H9 (cell line): ENCODE measurements around the gene RC3H2. TPM values are rescaled to one million over a fixed set of nuclear protein-coding genes. Genes with fewer than 3 reads are reported as not detected.

Experiments used
- DNase-seq: peaks from one replicate; pipeline ENCODE4 v3.0.0-alpha.2; 2017
- H2AFZ ChIP-seq: one replicate; pipeline ENCODE4 v1.6.1; 2013; ENCODE audit warnings: mild to moderate bottlenecking, low read length, control low read depth, moderate library complexity
- H2AK5ac ChIP-seq: 2 replicates; pipeline ENCODE4 v1.6.1; 2013; ENCODE audit warnings: low read length, control low read depth, mixed read lengths; ENCODE audit not compliant: insufficient read length
- H2BK120ac ChIP-seq: one replicate; pipeline ENCODE4 v1.6.1; 2013; ENCODE audit warnings: low read depth, mild to moderate bottlenecking, low read length, control low read depth, inconsistent platforms; ENCODE audit not compliant: poor library complexity, severe bottlenecking
- H2BK12ac ChIP-seq: 2 replicates; pipeline ENCODE4 v1.6.1; 2013; ENCODE audit warnings: low read length, control low read depth, mixed read lengths, low read depth; ENCODE audit not compliant: insufficient read length
- H2BK15ac ChIP-seq: 2 replicates; pipeline ENCODE4 v1.6.1; 2013; ENCODE audit warnings: low read depth, low read length, control low read depth
- H2BK20ac ChIP-seq: one replicate; pipeline ENCODE4 v1.6.1; 2013; ENCODE audit warnings: low read depth, mild to moderate bottlenecking, low read length, control low read depth, inconsistent platforms; ENCODE audit not compliant: poor library complexity, severe bottlenecking
- H2BK5ac ChIP-seq: 2 replicates; pipeline ENCODE4 v1.6.1; 2013; ENCODE audit warnings: low read length, control low read depth, mixed read lengths; ENCODE audit not compliant: insufficient read length
- H3K14ac ChIP-seq: 2 replicates; pipeline ENCODE4 v1.6.1; 2013; ENCODE audit warnings: low read length, control low read depth; ENCODE audit not compliant: insufficient read depth
- H3K18ac ChIP-seq: 2 replicates; pipeline ENCODE4 v1.6.1; 2013; ENCODE audit warnings: low read depth, mild to moderate bottlenecking, mixed read lengths, low read length, control low read depth; ENCODE audit not compliant: insufficient read length
- H3K23ac ChIP-seq: 2 replicates; pipeline ENCODE4 v1.6.1; 2013; ENCODE audit warnings: low read length, control low read depth, mixed read lengths, low read depth; ENCODE audit not compliant: insufficient read length
- H3K23me2 ChIP-seq: 2 replicates; pipeline ENCODE4 v1.6.1; 2013; ENCODE audit warnings: low read depth, mild to moderate bottlenecking, mixed read lengths, low read length, control low read depth; ENCODE audit not compliant: insufficient read length, poor library complexity, severe bottlenecking
- H3K27ac ChIP-seq: 2 replicates; pipeline ENCODE4 v1.5.1; 2013; ENCODE audit warnings: low read length, control low read depth, mixed read lengths, low read depth; ENCODE audit not compliant: insufficient read length
- H3K27me3 ChIP-seq: 2 replicates; pipeline ENCODE4 v1.6.1; 2013; ENCODE audit warnings: low read length, control low read depth, inconsistent platforms; ENCODE audit not compliant: insufficient read depth
- H3K4ac ChIP-seq: 2 replicates; pipeline ENCODE4 v1.6.1; 2013; ENCODE audit warnings: low read depth, mild to moderate bottlenecking, control low read depth, inconsistent platforms, low read length, moderate library complexity
- H3K4me1 ChIP-seq: 2 replicates; pipeline ENCODE4 v1.6.1; 2013; ENCODE audit warnings: low read length, control low read depth, inconsistent platforms; ENCODE audit not compliant: insufficient read depth
- H3K4me2 ChIP-seq: 2 replicates; pipeline ENCODE4 v1.6.1; 2013; ENCODE audit warnings: low read length, control low read depth, mixed read lengths; ENCODE audit not compliant: insufficient read length, insufficient read depth
- H3K56ac ChIP-seq: 2 replicates; pipeline ENCODE4 v1.6.1; 2013; ENCODE audit warnings: low read depth, mild to moderate bottlenecking, mixed read lengths, low read length, control low read depth; ENCODE audit not compliant: insufficient read length
- H3K79me1 ChIP-seq: 2 replicates; pipeline ENCODE4 v1.6.1; 2013; ENCODE audit warnings: low read depth, mild to moderate bottlenecking, moderate library complexity, low read length, control low read depth, inconsistent platforms; ENCODE audit not compliant: insufficient read depth, poor library complexity, severe bottlenecking
- H3K79me2 ChIP-seq: 2 replicates; pipeline ENCODE4 v1.6.1; 2013; ENCODE audit warnings: low read length, control low read depth, inconsistent platforms; ENCODE audit not compliant: insufficient read depth
- H3K9ac ChIP-seq: 2 replicates; pipeline ENCODE4 v1.6.1; 2013; ENCODE audit warnings: low read length, control low read depth, mixed read lengths; ENCODE audit not compliant: insufficient read length; ENCODE audit errors: extremely low read depth
- H3K9me3 ChIP-seq: one replicate; pipeline ENCODE4 v1.6.1; 2013; ENCODE audit warnings: low read depth, low read length, inconsistent platforms; ENCODE audit not compliant: control insufficient read depth
- H3T11ph ChIP-seq: one replicate; pipeline ENCODE4 v1.6.1; 2013; ENCODE audit warnings: mild to moderate bottlenecking, low read length, control low read depth, inconsistent platforms
- H4K20me1 ChIP-seq: one replicate; pipeline ENCODE4 v1.6.1; 2013; ENCODE audit not compliant: control insufficient read depth, insufficient read length, insufficient read depth
- H4K5ac ChIP-seq: 2 replicates; pipeline ENCODE4 v1.6.1; 2013; ENCODE audit warnings: low read depth, mild to moderate bottlenecking, mixed read lengths, low read length, control low read depth; ENCODE audit not compliant: insufficient read length
- H4K8ac ChIP-seq: replicated peaks from 2 replicates; pipeline ENCODE4 v1.6.1; 2013; ENCODE audit warnings: low read length, control low read depth, mixed read lengths, low read depth; ENCODE audit not compliant: insufficient read length
- H4K91ac ChIP-seq: 2 replicates; pipeline ENCODE4 v1.6.1; 2013; ENCODE audit warnings: low read depth, mild to moderate bottlenecking, moderate library complexity, mixed read lengths, low read length, control low read depth; ENCODE audit not compliant: insufficient read length
- H3K27ac Mint-ChIP-seq, 3 experiments: 2 replicates in 2 of 3; 3 replicates in 1 of 3; pipeline ENCODE4 v1.8.0; 2020 to 2021; ENCODE audit warnings: mixed read lengths in 3 of 3, mild to moderate bottlenecking in 1 of 3, moderate library complexity in 1 of 3
- H3K27me3 Mint-ChIP-seq: 2 replicates; pipeline ENCODE4 v1.8.0; 2021; ENCODE audit warnings: low read depth, mild to moderate bottlenecking, moderate library complexity, mixed read lengths
- H3K36me3 Mint-ChIP-seq, 3 experiments: 2 replicates in 2 of 3; 3 replicates in 1 of 3; pipeline ENCODE4 v1.8.0; 2020 to 2021; ENCODE audit warnings: low read depth in 3 of 3, mixed read lengths in 3 of 3; ENCODE audit not compliant: insufficient read depth in 1 of 3
- H3K4me1 Mint-ChIP-seq, 2 experiments: 2 replicates each; pipeline ENCODE4 v1.8.0; 2020; ENCODE audit warnings: mixed read lengths in 2 of 2
- H3K4me3 Mint-ChIP-seq, 2 experiments: 2 replicates in 1 of 2; 3 replicates in 1 of 2; pipeline ENCODE4 v1.8.0; 2020 to 2021; ENCODE audit warnings: mild to moderate bottlenecking in 2 of 2, mixed read lengths in 2 of 2, moderate library complexity in 1 of 2
- H3K9me3 Mint-ChIP-seq, 2 experiments: 2 replicates in 1 of 2; 3 replicates in 1 of 2; pipeline ENCODE4 v1.8.0; 2020; ENCODE audit warnings: mild to moderate bottlenecking in 2 of 2, mixed read lengths in 2 of 2, moderate library complexity in 1 of 2
- WGBS: extraction: QIAGEN DNeasy Blood & Tissue Kit; methylation state at CpG from one replicate; pipeline ENCODE4 v1.1.7; 2013; ENCODE audit warnings: missing lambda C conversion rate, low lambda C conversion rate, mixed read lengths; ENCODE audit not compliant: insufficient read length; ENCODE audit errors: extremely low coverage; 5-methylcytosine and 5-hydroxymethylcytosine counted together
- total RNA-seq: library from RNA; stranded (reverse); gene quantifications from 2 replicates; pipeline ENCODE4 v1.2.1, GENCODE V29; 2021
- TF ChIP-seq, protein P1 (sequence below): fragments of 200-600 bp; sonication (generic); conservative IDR thresholded peaks from 3 replicates; pipeline ENCODE4 v1.8.0; 2021; ENCODE audit warnings: antibody characterized with exemption, mild to moderate bottlenecking

RC3H2 gene
- total RNA-seq, 1 experiment from 2014 or later: 49.0 TPM

DNA sequence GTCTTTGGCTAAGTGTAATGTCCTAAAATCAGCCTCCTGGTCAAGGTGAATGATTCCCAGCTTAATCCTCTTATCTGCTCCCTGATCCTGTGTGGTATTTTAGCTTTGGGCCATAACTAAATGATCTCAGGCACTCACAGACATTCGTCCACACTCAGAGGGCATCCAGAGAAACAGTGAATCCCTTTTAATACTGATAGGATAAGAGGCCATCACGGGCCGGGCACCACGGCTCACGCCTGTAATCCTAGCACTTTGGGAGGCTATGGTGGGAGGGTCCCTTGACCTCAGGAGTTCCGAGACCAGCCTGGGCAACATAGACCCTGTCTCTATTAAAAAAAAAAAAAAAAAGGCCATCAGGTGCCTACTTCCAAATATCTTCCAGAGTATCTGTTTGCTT, 83.1 kb downstream of the RC3H2 start:
- Histone ChIP-seq H3K4me1 (no peaks in the 10 kb centered on the region), H4K5ac (no peak overlapping the region), H3K14ac (no peak overlapping the region), H3K4me2 (no peak overlapping the region), H2BK5ac (no peak overlapping the region), H2BK15ac (no peak overlapping the region), H3T11ph (no peak overlapping the region), H4K8ac (no peak overlapping the region), H3K23ac (no peak overlapping the region), H3K27me3 (no peaks in the 10 kb centered on the region), H4K20me1 (no peaks in the 10 kb centered on the region), H3K23me2 (no peaks in the 10 kb centered on the region), H2BK120ac (no peak overlapping the region), H3K56ac (no peak overlapping the region), H2AFZ (no peak overlapping the region), H3K18ac (no peak overlapping the region), H4K91ac (no peak overlapping the region), H2AK5ac (no peak overlapping the region), H3K27ac (no peak overlapping the region), H3K9me3 (no peaks in the 10 kb centered on the region), H3K79me2 (peaks cover 11% of the 10 kb centered on the region; the same call in 1 of the 2 replicates), H2BK20ac (no peak overlapping the region), H3K9ac (no peak overlapping the region), H3K4ac (no peak overlapping the region), H2BK12ac (no peak overlapping the region), H3K79me1 (peaks cover 8% of the 10 kb centered on the region)
- WGBS: no CpG with 5 or more reads among the region's 6 CpGs
- Mint-ChIP-seq H3K27ac (no peak overlapping the region), H3K4me3 (no peak overlapping the region), H3K27me3 (no peaks in the 10 kb centered on the region), H3K4me1 (peaks cover 6 to 8% of the 10 kb centered on the region in 2 experiments), H3K36me3 (peaks cover 27 to 61% (median 55%) of the 10 kb centered on the region in 3 experiments; a peak in 6 of 7 replicates), H3K9me3 (no peaks in the 10 kb centered on the region)
- TF ChIP-seq, protein P1, sequence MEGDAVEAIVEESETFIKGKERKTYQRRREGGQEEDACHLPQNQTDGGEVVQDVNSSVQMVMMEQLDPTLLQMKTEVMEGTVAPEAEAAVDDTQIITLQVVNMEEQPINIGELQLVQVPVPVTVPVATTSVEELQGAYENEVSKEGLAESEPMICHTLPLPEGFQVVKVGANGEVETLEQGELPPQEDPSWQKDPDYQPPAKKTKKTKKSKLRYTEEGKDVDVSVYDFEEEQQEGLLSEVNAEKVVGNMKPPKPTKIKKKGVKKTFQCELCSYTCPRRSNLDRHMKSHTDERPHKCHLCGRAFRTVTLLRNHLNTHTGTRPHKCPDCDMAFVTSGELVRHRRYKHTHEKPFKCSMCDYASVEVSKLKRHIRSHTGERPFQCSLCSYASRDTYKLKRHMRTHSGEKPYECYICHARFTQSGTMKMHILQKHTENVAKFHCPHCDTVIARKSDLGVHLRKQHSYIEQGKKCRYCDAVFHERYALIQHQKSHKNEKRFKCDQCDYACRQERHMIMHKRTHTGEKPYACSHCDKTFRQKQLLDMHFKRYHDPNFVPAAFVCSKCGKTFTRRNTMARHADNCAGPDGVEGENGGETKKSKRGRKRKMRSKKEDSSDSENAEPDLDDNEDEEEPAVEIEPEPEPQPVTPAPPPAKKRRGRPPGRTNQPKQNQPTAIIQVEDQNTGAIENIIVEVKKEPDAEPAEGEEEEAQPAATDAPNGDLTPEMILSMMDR: no peak
- no peak for DNase-seq
